ENCODE measurements around the gene MTPN.

Gene MTPN

GRCh38 chr7:135878284-135878683 is 98.9 kb downstream of the MTPN start:
- no peak for DNase-seq

DNA sequence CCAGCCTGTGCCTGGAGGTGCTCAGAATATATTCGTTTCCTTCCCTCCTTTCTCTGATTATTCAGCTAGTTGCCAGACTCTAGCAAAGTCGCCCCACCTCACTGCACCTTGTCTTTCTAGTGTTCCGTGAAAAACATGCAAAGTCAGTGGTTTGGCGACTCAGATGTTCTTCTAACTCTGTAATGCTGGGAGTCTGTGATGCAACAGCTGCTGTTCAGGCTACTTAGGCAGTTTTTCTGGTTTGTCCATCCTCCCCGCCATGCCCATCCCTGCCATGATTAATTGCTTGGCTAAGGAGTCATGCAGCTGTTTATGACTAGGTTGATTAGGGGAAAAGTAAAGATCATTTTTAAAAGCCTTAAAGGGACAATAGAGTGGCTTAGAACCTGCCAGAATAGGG is 99.4 kb downstream of the MTPN start:
- DNase-seq = peak; percentile 60

Data from NCI-H748 treated with DMSO at 0.1 percent for 48 hours (cell line).